GM19043 (cell line): ENCODE measurements around the gene CBFA2T3.

Experiments used
- ATAC-seq: cut with Tn5 transposase; IDR thresholded peaks from one replicate; pipeline ENCODE4 v1.9.1; 2021; ENCODE audit warnings: low read depth; ENCODE audit not compliant: unreplicated experiment

The CBFA2T3 gene

GRCh38 chr16:88882358-88883030 is 94.5 kb downstream of the CBFA2T3 start:
- no peak for ATAC-seq

- no peak for ATAC-seq
Measured at GRCh38 chr16:88881675-88882357, 95.2 kb downstream of the CBFA2T3 start.

GRCh38 chr16:88881007-88881615 is 95.9 kb downstream of the CBFA2T3 start:
- no peak for ATAC-seq

- ATAC-seq = no peak
Measured at GRCh38 chr16:88880226-88881006, 96.6 kb downstream of the CBFA2T3 start.

GRCh38 chr16:88879788-88880055 is 97.3 kb downstream of the CBFA2T3 start:
- no peak for ATAC-seq

- no peak for ATAC-seq
Measured at GRCh38 chr16:88878967-88879787, 97.8 kb downstream of the CBFA2T3 start.

GRCh38 chr16:88878356-88878755 is 98.7 kb downstream of the CBFA2T3 start:
- ATAC-seq = no peak

- no peak for ATAC-seq
Measured at GRCh38 chr16:88877564-88878289, 99.3 kb downstream of the CBFA2T3 start.

- no peak for ATAC-seq
Measured at GRCh38 chr16:88876942-88877526, 100.0 kb downstream of the CBFA2T3 start.

- ATAC-seq = no peak
Measured at GRCh38 chr16:88875703-88876234, 101.2 kb downstream of the CBFA2T3 start.

GRCh38 chr16:88874938-88875599 is 101.9 kb downstream of the CBFA2T3 start:
- no peak for ATAC-seq

GRCh38 chr16:88872650-88873331 is 104.2 kb downstream of the CBFA2T3 start:
- ATAC-seq = no peak

GRCh38 chr16:88871730-88872416 is 105.1 kb downstream of the CBFA2T3 start:
- no peak for ATAC-seq

- ATAC-seq = no peak
Measured at GRCh38 chr16:88871349-88871702, 105.7 kb downstream of the CBFA2T3 start.

- ATAC-seq = no peak
Measured at GRCh38 chr16:88870608-88871348, 106.2 kb downstream of the CBFA2T3 start.

- ATAC-seq = no peak
Measured at GRCh38 chr16:88869673-88869980, 107.4 kb downstream of the CBFA2T3 start.

- no peak for ATAC-seq
Measured at GRCh38 chr16:88868974-88869672, 107.9 kb downstream of the CBFA2T3 start.
